ENCODE data around the gene PRAMEF4. TPM values are rescaled to one million over a fixed set of nuclear protein-coding genes. Genes with fewer than 3 reads are reported as not detected.

PRAMEF4 gene
- total RNA-seq, 2 experiments from 2014 or later = not detected

Other genes starting within 250 kb of the PRAMEF4 start
- gene AADACL4, start 242.1 kb downstream of the PRAMEF4 start, total RNA-seq = not detected
- not detected for gene AADACL3, start 170.1 kb downstream of the PRAMEF4 start, total RNA-seq
- not detected for gene CFAP107, start 140.0 kb downstream of the PRAMEF4 start, total RNA-seq
- not detected for gene PRAMEF12, start 112.5 kb downstream of the PRAMEF4 start, total RNA-seq
- gene PRAMEF1, start 94.8 kb downstream of the PRAMEF4 start, total RNA-seq = not detected
- gene PRAMEF11, start 54.8 kb downstream of the PRAMEF4 start, total RNA-seq = not detected
- gene HNRNPCL1, start 37.5 kb downstream of the PRAMEF4 start, total RNA-seq = not detected
- gene PRAMEF2, start 29.1 kb downstream of the PRAMEF4 start, total RNA-seq = not detected
- gene PRAMEF10, start 12.1 kb upstream of the PRAMEF4 start, total RNA-seq = not detected
- gene PRAMEF7, start 30.4 kb upstream of the PRAMEF4 start, total RNA-seq = not detected
- gene PRAMEF6, start 61.4 kb upstream of the PRAMEF4 start, total RNA-seq = not detected
- not detected for gene PRAMEF27, start 170.4 kb upstream of the PRAMEF4 start, total RNA-seq
- not detected for gene HNRNPCL3, start 174.6 kb upstream of the PRAMEF4 start, total RNA-seq
- gene PRAMEF25, start 184.6 kb upstream of the PRAMEF4 start, total RNA-seq = not detected
- not detected for gene HNRNPCL2, start 230.7 kb upstream of the PRAMEF4 start, total RNA-seq

Data from activated naive CD8-positive, alpha-beta T cell treated with anti-CD3 and anti-CD28 coated beads, Interleukin-2, amount 10 ng/mL, durations not matched to agents 7 days and 5 days (primary cell).